HG03432 (cell line): ENCODE results near the gene LONP1.
"Not testable (repeated sequence)": the region's sequence is repeated elsewhere in the genome, so short reads cannot be mapped to it uniquely, and the experiment has no call there.

Experiments used
- ATAC-seq: cut with Tn5 transposase; IDR thresholded peaks from one replicate; pipeline ENCODE4 v1.9.1; 2021; ENCODE audit warnings: mild to moderate bottlenecking, moderate library complexity; ENCODE audit not compliant: unreplicated experiment

The LONP1 gene, protein sequence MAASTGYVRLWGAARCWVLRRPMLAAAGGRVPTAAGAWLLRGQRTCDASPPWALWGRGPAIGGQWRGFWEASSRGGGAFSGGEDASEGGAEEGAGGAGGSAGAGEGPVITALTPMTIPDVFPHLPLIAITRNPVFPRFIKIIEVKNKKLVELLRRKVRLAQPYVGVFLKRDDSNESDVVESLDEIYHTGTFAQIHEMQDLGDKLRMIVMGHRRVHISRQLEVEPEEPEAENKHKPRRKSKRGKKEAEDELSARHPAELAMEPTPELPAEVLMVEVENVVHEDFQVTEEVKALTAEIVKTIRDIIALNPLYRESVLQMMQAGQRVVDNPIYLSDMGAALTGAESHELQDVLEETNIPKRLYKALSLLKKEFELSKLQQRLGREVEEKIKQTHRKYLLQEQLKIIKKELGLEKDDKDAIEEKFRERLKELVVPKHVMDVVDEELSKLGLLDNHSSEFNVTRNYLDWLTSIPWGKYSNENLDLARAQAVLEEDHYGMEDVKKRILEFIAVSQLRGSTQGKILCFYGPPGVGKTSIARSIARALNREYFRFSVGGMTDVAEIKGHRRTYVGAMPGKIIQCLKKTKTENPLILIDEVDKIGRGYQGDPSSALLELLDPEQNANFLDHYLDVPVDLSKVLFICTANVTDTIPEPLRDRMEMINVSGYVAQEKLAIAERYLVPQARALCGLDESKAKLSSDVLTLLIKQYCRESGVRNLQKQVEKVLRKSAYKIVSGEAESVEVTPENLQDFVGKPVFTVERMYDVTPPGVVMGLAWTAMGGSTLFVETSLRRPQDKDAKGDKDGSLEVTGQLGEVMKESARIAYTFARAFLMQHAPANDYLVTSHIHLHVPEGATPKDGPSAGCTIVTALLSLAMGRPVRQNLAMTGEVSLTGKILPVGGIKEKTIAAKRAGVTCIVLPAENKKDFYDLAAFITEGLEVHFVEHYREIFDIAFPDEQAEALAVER

DNA sequence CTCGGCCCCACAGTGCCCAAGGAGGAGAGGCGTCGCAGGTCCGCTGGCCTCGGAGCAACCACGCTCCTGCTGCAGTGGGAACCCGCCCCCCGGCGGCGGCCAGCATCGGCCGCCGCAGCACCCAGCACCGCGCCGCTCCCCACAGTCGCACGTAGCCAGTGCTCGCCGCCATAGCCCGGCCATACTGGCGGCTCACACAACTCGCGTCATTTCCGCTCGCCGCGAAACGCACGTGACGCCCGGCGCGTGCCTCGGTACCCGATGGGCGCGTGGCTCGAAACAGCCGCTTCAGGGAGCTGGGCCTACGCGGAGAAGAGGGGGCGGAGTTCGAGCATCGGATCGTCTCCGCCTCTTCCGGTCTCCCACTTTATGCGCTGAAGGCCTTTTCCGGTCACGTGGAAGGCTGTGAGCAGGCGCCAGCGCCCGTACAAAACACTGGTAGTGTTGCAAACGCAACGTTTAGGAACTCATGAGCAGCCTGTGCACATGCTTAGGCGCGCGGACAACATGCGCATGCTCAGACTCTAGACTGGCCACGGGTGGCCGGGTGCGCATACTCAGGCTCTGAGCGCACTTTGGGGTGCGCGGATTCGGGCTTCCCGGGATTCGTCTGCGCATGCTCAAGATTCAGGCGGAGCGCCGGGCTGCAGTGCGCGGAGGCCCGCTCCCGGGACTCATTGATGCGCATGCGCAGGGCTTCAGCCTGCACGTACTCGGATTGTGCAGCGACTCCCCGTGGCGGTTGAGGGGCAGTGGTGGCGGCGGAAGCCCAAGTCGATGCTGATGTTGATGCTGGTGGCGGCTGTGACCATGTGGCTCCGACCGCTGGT, at the start of gene LONP1, which contains the start of gene CATSPERD:
Gene LONP1 (minus strand): TSS at position 186 of the 830 bp plus-strand sequence. CDS start 14 bp downstream, at position 172.
Gene CATSPERD (plus strand): TSS at position 677 of the 830 bp plus-strand sequence. CDS start 101 bp downstream, at position 778.
- peak; percentile 80 for ATAC-seq

- no peak for ATAC-seq
Measured at GRCh38 chr19:5767949-5768348, 48.0 kb upstream of the LONP1 start.

- no peak for ATAC-seq
Measured at GRCh38 chr19:5765220-5765619, 45.3 kb upstream of the LONP1 start.

DNA sequence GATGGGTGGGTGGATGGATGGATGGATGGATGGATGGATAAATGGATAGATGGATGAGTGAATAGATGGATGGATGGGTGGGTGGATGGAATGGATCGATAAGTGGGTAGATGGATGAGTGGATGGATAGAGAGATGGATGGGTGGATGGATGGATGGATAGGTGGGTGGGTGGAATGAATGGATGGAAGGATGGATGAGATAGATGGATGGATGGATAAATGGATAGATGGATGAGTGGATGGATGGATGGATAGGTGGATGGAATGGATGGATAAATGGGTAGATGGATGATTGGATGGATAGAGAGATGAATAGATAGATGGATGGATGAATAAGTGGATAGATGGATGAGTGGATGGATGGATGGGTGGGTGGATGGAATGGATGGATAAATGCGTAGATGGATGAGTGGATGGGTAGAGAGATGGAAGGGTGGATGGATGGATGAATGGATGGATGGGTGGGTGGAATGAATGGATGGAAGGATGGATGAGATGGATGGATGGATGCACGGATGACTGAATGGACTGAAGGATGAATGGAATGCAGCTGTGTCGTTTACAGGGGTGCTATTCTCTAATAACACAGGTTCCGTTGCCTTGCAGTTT, 42.8 kb upstream of the LONP1 start:
- ATAC-seq = no peak

DNA sequence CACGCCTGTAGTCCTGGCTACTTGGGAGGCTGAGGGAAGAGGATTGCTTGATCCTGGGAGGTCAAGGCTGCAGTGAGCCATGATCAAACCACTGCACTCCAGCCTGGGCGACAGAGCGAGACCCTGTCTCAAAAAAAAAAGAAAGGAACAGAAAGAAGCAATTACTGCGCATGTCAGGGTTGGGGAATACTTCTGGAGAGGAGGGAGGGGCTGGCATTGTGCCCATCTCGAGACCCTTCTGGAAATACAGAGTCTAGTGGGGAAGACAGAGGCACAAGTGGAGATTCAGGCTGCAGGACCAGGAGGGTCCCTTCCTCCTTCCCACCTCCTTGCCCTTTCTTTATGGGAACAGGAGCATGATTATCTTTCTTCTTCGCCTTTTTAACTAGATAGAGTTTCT, 33.8 kb upstream of the LONP1 start:
- ATAC-seq = no peak

- ATAC-seq = no peak
Measured at GRCh38 chr19:5751709-5752108, 31.8 kb upstream of the LONP1 start.

DNA sequence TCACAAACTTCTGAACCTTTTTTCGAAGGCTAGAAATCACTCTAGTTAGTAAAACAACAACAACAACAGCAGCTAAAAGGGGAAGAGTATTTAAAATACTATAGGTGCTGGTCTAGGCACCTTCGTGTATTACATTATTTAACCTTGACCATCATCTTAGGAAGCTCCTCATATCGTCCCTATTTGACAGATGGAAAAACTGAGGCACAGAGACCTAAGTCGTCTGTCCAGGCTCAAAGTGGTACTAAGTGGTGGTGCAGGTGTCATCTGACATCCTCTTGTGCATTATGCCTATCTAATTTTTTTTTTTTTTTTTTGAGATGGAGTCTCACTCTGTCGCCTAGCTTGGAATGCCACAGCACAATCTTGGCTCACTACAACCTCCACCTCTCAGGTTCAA, 29.6 kb upstream of the LONP1 start:
- no peak for ATAC-seq

DNA sequence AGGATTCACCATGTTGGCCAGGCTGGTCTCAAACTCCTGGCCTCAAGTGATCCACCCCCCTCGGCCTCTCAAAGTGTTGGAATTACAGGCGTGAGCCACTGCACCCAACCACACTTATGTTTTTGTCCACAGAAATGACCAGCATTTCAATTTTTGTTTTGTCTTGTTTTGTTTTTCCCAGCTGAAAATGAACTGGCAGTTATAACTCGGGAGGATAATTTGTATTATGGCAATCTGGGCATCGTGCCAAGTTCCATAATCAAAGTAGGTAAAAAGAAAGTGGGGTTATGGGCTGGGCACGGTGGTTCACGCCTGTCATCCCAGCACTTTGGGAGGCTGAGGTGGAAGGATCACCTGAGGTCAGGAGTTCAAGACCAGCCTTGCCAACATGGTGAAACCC, 29.0 kb upstream of the LONP1 start:
- ATAC-seq = not testable (repeated sequence)

DNA sequence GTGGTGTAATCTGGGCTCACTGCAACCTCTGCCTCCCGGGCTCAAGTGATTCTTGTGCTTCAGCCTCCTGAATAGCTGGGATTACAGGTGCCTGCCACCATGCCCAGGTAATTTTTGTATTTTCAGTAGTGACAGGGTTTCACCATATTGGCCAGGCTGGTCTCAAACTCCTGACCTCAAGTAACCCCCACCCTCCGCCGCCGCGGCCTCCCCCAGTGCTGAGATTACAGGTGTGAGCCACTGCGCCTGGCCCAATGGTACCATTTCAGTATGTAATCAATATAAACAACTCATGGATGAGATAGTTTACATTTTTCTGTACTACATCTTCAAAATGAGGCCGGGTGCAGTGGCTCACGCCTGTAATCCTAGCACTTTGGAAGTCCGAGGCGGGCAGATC, 25.1 kb upstream of the LONP1 start:
- not testable (repeated sequence) for ATAC-seq

DNA sequence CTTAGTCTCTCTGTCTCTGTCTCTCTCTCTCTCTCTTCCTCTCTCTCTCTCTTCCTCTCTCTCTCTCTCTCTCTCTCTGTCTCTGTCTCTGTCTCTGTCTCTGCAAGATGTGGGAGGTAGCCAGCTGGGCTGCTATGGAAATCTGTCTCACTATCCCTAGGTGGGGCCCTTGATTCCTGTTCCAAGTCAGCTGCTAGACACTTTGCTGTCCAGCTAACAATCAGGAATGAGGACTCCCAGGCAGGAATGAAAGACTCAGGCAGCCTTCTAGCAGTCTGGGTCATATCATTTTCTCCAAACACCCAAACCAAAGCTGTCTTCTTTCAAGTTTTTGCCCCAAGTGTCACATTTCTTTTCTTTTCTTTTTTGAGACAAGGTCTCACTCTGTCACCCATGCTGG, 23.7 kb upstream of the LONP1 start:
- ATAC-seq = no peak

GRCh38 chr19:5742051-5742450, 22.1 kb upstream of the LONP1 start:
- no peak for ATAC-seq

DNA sequence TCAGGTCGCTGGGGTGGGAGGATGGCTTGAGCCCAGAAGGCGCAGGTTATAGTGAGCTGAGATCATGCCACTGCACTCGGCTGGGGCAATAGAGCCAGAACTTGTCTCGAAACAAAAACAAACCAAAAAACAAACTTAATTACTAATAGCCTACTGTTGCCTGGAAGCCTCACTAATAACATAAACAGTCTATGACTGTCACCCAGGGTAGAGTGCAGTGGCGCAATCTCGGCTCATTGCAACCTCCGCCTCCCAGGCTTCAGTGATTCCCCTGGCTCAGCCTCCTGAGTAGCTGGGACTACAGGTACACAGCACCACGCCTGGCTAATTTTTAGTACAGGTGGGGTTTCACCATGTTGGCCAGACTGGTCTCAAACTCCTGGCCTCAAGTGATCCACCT, 18.5 kb upstream of the LONP1 start:
- no peak for ATAC-seq

- ATAC-seq = not testable (repeated sequence)
Measured at GRCh38 chr19:5733172-5733571, 13.2 kb upstream of the LONP1 start.

- no peak for ATAC-seq
Measured at GRCh38 chr19:5727453-5728050, 7.6 kb upstream of the LONP1 start.

GRCh38 chr19:5719274-5719960, 529 bp downstream of the LONP1 start:
- no peak for ATAC-seq

DNA sequence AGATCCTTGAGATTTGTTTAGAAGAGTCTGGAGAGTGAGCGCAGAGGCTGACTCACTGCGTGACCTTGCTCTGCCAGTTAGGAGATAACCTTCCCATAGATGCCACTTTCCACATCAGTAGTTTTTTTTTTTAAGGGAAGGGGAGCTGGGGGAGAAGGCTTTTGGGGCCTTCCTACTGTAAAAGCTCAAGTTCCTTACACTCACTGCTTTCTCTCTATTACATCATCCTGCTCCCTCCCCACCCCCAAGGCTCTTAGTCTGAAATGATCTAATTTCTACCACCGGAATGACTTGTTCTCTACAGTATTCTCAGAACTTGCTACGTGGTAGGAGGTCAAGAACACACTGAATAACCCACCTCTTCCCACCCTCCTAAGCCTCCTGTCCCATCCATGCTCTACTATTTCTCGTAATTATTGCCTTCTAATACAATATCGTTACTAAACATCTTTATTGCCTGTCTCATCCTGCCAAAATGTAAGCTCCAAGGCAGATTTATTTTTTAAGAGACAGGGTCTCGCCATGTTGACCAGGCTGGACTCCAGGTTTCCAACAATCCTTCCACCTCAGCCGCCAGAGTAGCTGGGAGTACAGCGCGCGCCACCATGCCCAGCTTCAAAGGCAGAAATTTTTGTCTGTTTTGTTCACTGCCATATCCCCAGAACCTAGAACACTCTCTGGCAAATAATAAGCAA, 1.2 kb downstream of the LONP1 start:
- no peak for ATAC-seq

GRCh38 chr19:5718037-5718578, 1.8 kb downstream of the LONP1 start:
- ATAC-seq = no peak

- ATAC-seq = no peak
Measured at GRCh38 chr19:5717215-5717935, 2.6 kb downstream of the LONP1 start.
